Measurements from ENCODE around the gene SEMA4C. TPM values are rescaled to one million over a fixed set of nuclear protein-coding genes. Genes with fewer than 3 reads are reported as not detected.

Gene SEMA4C
- total and polyA plus RNA-seq, 5 donors, result 19.3 to 28.5 (median 23.5) TPM

DNA sequence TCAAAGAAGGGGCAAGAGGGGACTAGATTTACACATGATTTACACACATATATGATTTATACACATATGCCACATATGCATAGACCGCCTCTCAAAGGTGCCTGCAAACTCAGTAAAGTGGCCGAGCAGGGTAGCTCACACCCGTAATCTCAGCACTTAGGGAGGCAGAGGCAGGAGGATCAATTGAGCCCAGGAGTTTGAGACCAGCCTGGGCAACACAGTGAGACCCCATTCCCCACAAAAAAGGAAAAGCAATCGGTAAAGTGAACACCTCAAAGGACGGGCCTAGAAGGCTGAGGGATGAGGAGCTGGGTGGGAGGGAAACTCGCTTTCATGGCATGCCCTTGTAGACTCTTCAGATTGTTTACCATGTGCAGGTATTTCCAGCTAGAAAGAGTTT lies 17.2 kb downstream of the SEMA4C start:
- WGBS, result 96% methylated on average over 6 of the region's 6 CpGs
- Histone ChIP-seq H3K4me3 (ENCODE audit: low read length) (no peak overlapping the region), H3K27ac (ENCODE audit: low read length) (no peak overlapping the region), H3K4me1 (ENCODE audit: control insufficient read depth, insufficient read depth, low read length) (peaks cover 4% of the 10 kb centered on the region), H3K9me3 (ENCODE audit: control insufficient read depth, low read length) (no peaks in the 10 kb centered on the region), H3K27me3 (ENCODE audit: control insufficient read depth, insufficient read depth) (no peaks in the 10 kb centered on the region)
- ATAC-seq, result no peak
- DNase-seq, result peak in 1 of 3 donors; percentile 36
- intact Hi-C loops (cut with DNase I), result loop anchor here in 1 of 4 donors (10.0 kb wide), 1 partner anchor 52 kb away; no protein-coding TSS in a partner anchor

DNA sequence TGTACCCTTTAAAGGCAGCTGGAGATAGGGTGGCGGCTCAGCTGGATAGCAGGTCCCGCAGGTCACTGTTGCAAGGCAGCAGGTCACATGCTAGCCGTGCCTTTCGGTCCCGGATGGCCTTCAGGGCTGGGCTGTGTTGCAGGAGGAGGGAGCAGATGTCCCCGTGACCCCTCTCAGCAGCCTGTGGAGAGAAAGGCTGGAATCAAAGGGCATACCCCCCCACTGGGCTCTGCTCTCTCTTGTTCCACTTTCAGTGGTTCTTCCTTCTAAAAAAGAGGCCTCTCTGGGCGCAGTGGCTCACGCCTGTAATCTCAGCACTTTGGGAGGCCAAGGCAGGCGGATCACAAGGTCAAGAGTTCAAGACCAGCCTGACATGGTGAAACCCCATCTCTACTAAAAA lies 21.6 kb downstream of the SEMA4C start:
- DNase-seq, result peak in 1 of 3 donors; percentile 34
- Histone ChIP-seq H3K9me3 (ENCODE audit: control insufficient read depth, low read length) (no peaks in the 10 kb centered on the region), H3K27me3 (ENCODE audit: control insufficient read depth, insufficient read depth) (no peaks in the 10 kb centered on the region), H3K4me1 (ENCODE audit: control insufficient read depth, insufficient read depth, low read length) (peaks cover 2% of the 10 kb centered on the region), H3K27ac (ENCODE audit: low read length) (no peak overlapping the region), H3K4me3 (ENCODE audit: low read length) (no peak overlapping the region)
- intact Hi-C loops (cut with DNase I), result no loop called here
- 80% methylated on average over 9 of the region's 9 CpGs for WGBS
- ATAC-seq, result no peak

DNA sequence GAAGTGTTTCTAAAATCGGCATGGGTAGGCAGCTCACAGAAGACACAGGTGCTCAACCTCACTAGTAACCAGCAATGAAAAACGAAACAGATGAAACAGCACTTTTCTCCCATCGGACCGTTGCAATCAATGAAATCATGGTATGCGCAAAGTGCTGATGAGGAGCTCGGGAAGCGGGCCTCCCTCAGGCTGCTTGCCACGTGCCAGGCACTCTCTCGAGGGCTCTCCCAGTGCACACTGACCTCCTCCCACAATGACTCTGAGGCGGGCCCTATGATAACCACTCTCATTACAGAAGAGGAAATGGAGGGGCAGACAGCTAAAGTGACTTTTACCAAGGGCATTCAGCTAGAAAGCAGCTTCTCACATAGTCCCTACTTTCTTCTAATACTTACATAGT lies 22.3 kb downstream of the SEMA4C start:
- Histone ChIP-seq H3K27me3 (ENCODE audit: control insufficient read depth, insufficient read depth) (no peaks in the 10 kb centered on the region), H3K9me3 (ENCODE audit: control insufficient read depth, low read length) (no peaks in the 10 kb centered on the region), H3K4me3 (ENCODE audit: low read length) (no peak overlapping the region), H3K4me1 (ENCODE audit: control insufficient read depth, insufficient read depth, low read length) (peaks cover 3% of the 10 kb centered on the region), H3K27ac (ENCODE audit: low read length) (no peak overlapping the region)
- DNase-seq (no peak), ATAC-seq (no peak)
- WGBS, result 74% methylated on average over 10 of the region's 10 CpGs
- intact Hi-C loops (cut with DNase I), result no loop called here

DNA sequence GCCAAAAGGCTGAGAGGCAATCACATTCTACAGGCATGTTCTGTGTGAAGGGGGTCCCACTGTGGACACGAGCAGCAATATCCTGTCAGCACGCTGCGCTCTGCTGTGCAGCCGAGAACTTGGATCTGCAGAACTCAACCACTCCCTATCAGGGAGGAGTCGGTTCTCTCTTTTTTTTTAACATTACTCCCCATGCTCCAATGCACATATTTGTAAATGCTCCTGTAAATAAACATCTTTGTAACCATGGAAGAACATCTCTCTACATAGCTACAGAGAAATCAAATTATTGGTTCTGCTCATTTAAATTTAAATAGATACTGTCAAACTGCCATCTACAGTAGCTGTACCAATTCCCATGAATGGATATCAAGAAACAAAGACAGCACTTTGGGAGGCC lies 23.1 kb downstream of the SEMA4C start:
- Histone ChIP-seq H3K27ac (ENCODE audit: low read length) (no peak overlapping the region), H3K4me3 (ENCODE audit: low read length) (no peak overlapping the region), H3K9me3 (ENCODE audit: control insufficient read depth, low read length) (no peaks in the 10 kb centered on the region), H3K27me3 (ENCODE audit: control insufficient read depth, insufficient read depth) (no peaks in the 10 kb centered on the region), H3K4me1 (ENCODE audit: control insufficient read depth, insufficient read depth, low read length) (peaks cover 3% of the 10 kb centered on the region)
- ATAC-seq (no peak), DNase-seq (no peak)
- intact Hi-C loops (cut with DNase I), result no loop called here
- 94% methylated on average over 5 of the region's 5 CpGs for WGBS

DNA sequence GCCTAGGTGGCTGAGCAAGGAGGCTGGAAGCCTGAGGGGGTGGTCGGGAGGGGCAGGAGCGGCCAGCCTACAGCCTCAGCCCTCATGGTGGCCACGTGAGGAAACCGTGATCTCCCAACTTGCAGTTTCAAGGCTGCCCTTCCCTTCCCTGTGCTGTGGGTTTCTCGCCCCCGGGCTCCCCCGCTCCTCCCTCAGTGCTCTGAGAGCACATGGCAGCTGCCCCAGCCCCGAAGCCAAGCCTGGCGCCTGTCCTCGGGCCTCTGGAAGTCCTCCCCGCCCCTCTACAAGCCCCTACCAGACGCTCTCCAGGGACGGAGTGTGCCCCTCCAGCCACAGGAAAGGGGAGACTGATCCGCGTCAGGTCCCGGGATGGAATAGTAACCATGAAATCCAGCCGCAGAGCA lies 25.5 kb downstream of the SEMA4C start:
- intact Hi-C loops (cut with DNase I), result no loop called here
- no peak for ATAC-seq
- Histone ChIP-seq H3K9me3 (ENCODE audit: control insufficient read depth, low read length) (no peaks in the 10 kb centered on the region), H3K27ac (ENCODE audit: low read length) (peak overlapping the region; percentile 72), H3K27me3 (ENCODE audit: control insufficient read depth, insufficient read depth) (no peaks in the 10 kb centered on the region), H3K4me3 (ENCODE audit: low read length) (no peak overlapping the region), H3K4me1 (ENCODE audit: control insufficient read depth, insufficient read depth, low read length) (peaks cover 3% of the 10 kb centered on the region)
- DNase-seq, result peak in 1 of 3 donors; percentile 55
- WGBS, result 73% methylated on average over 17 of the region's 17 CpGs

DNA sequence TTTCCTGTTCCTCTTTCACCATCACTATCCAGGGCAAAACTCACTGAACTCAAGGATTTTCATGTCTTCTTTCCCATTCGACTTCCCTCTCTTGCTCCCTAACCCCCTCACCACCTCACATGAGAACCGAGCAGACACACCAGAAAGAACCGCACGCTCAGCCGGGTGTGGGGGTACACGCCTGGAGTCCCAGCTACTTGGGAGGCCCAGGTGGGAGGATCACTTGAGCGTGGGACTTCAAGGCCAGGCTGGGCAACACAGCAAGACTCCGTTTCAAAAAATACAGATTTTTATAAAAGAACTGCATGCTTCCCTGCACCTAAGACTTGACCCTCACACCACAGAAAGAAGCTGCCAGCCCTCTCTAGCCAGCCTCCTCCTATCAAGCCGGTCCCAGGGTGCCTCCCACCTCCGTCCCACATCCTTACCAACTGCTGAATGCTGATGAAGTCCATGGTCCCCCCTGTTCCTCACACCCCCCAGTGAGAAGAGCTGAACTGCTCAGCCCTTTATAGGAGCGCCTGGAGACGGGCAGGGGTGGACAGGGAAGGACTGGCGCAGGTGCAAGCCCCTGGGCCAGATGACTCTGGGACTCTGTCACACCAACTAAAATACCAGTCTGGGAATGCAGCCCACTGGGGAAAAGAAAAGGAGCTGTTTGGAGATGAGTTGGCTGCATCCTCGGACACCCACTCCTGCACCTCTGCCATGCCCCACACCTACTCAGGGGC lies 26.2 kb downstream of the SEMA4C start, which contains the start of gene ANKRD23:
Gene ANKRD23 (minus strand): TSS at position 484 of the 731 bp plus-strand sequence. CDS start 29 bp downstream, at position 455.
- H3K27ac ChIP-seq (ENCODE audit: low read length), result peak within 1 kb of the TSS; percentile 92
- peaks cover 3% of the 10 kb centered on the region for H3K4me1 ChIP-seq (ENCODE audit: control insufficient read depth, insufficient read depth, low read length)
- WGBS, result 86% methylated on average over 14 of the region's 14 CpGs
- H3K27me3 ChIP-seq (ENCODE audit: control insufficient read depth, insufficient read depth), result no peaks in the 10 kb centered on the region
- ATAC-seq (peak; percentile 27 to 44), DNase-seq (peak in 1 of 3 donors; percentile 57)
- no peaks in the 10 kb centered on the region for H3K9me3 ChIP-seq (ENCODE audit: control insufficient read depth, low read length)
- intact Hi-C loops (cut with DNase I), result no loop called here
- H3K4me3 ChIP-seq (ENCODE audit: low read length), result no peak within 1 kb of the TSS

DNA sequence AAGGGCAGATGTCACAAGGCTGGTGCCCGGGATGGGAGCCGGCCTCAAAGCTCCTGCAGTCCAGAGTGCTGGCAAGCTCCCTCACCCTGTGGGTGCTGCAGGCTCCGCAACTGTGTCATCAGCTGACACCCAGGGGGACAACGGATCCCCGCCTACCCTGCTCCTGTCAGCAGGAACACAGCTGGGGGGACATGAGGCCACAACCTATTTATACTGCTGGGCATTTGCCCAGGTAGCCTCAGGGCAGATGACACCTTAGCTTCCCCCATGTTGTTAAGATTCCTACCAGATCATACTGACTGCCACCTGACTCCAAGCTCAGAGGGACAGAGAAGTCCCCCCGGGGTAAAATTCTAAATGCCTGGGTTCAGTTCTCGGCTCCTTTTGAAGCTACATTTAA lies 27.3 kb downstream of the SEMA4C start:
- Histone ChIP-seq H3K4me1 (ENCODE audit: control insufficient read depth, insufficient read depth, low read length) (peaks cover 3% of the 10 kb centered on the region), H3K27me3 (ENCODE audit: control insufficient read depth, insufficient read depth) (no peaks in the 10 kb centered on the region), H3K9me3 (ENCODE audit: control insufficient read depth, low read length) (no peaks in the 10 kb centered on the region), H3K4me3 (ENCODE audit: low read length) (no peak overlapping the region), H3K27ac (ENCODE audit: low read length) (peak overlapping the region; percentile 92)
- intact Hi-C loops (cut with DNase I), result no loop called here
- ATAC-seq (peak; percentile 75 to 81), DNase-seq (peak; percentile 64 to 86 (median 83))
- WGBS, result 63% methylated on average over 7 of the region's 7 CpGs

DNA sequence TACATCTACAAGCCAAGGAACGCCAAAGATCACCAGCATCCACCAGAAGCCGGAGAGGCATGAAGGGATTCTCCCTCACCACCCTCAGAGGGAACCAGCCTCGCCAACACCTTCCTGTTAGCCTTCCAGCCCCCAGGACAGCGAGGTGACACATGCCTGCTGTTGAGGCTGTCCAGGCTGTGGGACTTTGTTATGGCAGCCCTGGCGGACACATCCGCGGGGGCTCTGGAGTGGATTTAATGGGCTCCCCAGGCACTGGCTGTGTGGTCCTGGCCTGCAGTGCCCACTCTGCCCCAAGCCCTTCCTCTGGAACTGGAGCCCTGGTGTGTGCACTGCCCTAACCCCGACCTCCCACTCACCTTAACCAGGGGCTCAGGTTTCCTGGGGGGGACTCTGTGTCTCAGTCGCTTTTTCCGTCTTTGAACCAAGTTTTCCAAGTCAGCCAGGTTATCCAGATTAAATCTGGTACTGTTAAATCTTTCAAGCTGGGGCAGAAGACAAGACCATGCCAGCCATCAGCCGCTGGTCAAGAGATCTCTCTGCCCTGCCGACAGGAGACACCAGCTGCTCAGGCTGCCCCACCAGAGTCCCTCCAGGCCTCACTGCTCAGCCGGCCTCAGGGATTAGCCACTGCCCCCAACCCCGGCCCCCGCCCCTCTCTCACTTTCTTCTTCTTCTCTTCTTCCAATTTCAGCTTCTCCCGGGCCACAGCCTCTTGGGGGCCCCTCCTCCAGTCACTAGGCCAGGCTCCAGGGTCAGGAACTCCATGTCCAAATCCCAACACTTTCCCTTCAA lies 28.0 kb downstream of the SEMA4C start:
- ATAC-seq, result peak; percentile 8 to 10
- Histone ChIP-seq H3K9me3 (ENCODE audit: control insufficient read depth, low read length) (no peaks in the 10 kb centered on the region), H3K27me3 (ENCODE audit: control insufficient read depth, insufficient read depth) (no peaks in the 10 kb centered on the region), H3K4me3 (ENCODE audit: low read length) (peak overlapping the region; percentile 19), H3K4me1 (ENCODE audit: control insufficient read depth, insufficient read depth, low read length) (peaks cover 3% of the 10 kb centered on the region), H3K27ac (ENCODE audit: low read length) (peak overlapping the region; percentile 47)
- peak in 1 of 3 donors; percentile 50 for DNase-seq
- 75% methylated on average over 16 of the region's 16 CpGs for WGBS
- intact Hi-C loops (cut with DNase I), result no loop called here

DNA sequence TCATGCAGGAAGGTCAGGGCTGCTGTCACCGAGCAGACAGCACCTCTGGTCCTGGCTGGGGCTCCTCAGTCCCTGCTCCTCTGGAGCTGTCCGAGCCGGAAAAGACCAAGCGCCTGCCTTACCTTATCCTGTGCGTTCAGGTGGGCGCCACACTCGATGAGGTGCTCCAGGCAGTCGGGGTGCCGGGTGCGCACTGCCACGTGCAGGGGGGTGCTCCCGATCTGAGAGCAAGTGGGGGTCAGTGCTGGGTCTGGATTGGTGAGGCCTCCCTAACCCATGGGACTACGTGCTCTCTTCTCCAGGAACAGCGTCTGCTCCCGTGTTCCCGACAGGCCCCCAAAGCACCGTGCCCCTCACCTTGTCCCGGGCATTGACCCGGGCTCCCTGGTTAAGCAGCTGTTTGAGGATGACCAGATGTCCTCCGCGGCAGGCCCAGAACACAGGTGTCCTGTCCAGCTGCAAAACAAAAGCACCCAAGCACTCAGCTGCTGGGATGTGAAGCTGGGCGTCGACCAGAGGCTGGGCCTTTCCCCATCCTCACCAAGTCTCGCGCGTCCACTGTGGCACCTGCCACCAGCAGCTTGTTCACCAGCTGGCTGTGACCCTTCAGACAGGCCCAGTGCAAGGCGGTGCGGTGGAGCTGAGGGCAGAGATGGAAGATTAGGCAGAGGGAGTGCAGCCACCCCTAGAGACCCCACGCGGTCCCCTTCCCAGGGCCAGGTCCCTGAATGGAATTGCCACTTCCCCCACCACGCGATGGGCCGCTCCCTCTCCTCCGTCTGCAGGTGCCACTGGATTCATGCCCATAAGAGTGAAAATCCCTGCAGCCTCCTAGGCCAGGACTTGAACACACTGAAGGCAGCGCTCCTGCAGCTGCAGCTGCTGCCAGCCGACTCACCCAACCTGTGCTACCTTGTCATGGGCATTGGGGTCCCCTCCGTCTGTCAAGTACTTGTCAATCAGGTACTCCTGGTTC lies 29.7 kb downstream of the SEMA4C start:
- H3K27ac ChIP-seq (ENCODE audit: low read length), result no peak overlapping the region

DNA sequence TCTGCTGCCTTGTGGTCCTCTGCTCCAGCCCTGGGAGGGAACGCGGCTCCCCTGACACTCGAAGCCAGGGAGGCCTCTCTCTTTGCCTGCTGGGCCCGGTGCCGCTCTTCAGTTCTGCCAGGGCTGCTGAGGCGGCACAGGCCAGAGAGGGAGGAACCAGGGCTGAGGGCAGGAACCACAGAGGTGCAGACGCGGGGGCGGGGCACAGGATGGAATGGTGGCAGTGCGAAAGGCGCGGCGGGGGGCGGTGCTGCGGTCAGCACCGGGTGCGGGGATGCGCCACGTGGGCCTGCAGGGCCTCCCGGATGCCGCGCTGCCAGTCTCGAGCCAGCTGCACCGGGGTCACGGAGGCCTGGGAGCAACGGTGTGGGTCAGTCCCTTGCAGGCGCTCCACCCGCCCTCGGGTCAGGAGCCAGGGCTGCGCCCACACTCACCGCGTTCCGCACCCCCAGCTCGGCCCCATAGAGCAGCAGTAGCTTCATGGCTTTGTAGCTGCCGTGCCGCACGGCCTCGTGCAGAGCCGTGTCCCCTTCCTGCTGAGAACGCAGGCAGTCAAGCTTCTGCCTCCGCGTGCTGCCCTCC lies 30.5 kb downstream of the SEMA4C start:
- intact Hi-C loops (cut with DNase I), result no loop called here
- H3K4me1 ChIP-seq (ENCODE audit: control insufficient read depth, insufficient read depth, low read length), result peaks cover 3% of the 10 kb centered on the region
- H3K9me3 ChIP-seq (ENCODE audit: control insufficient read depth, low read length), result no peaks in the 10 kb centered on the region
- WGBS, result 24% methylated on average over 42 of the region's 42 CpGs
- H3K27ac ChIP-seq (ENCODE audit: low read length), result no peak overlapping the region
- DNase-seq, result peak; percentile 41 to 88 (median 83)
- no peaks in the 10 kb centered on the region for H3K27me3 ChIP-seq (ENCODE audit: control insufficient read depth, insufficient read depth)
- H3K4me3 ChIP-seq (ENCODE audit: low read length), result no peak overlapping the region
- peak; percentile 16 to 42 for ATAC-seq

More for the DNA sequence above, 29.7 kb downstream of the SEMA4C start:
- 85% methylated on average over 37 of the region's 37 CpGs for WGBS
- intact Hi-C loops (cut with DNase I), result no loop called here
- H3K27me3 ChIP-seq (ENCODE audit: control insufficient read depth, insufficient read depth), result no peaks in the 10 kb centered on the region
- no peak for ATAC-seq
- no peak overlapping the region for H3K4me3 ChIP-seq (ENCODE audit: low read length)
- DNase-seq, result peak in 2 of 3 donors; percentile 52 to 57
- H3K4me1 ChIP-seq (ENCODE audit: control insufficient read depth, insufficient read depth, low read length), result peaks cover 3% of the 10 kb centered on the region
- H3K9me3 ChIP-seq (ENCODE audit: control insufficient read depth, low read length), result no peaks in the 10 kb centered on the region
